Choroid plexus epithelial cell (primary cell): ENCODE results near the gene DCX.

Source experiments
- DNase-seq: peaks from one replicate; pipeline ENCODE4 v3.0.0-alpha.2; 2010; ENCODE audit warnings: low read depth
- H3K4me3 ChIP-seq: 2 replicates; pipeline ENCODE4 v1.5.1; 2011; ENCODE audit warnings: low read depth, mild to moderate bottlenecking, control low read depth, low read length, moderate library complexity
- TF ChIP-seq, protein P1 (sequence below): conservative IDR thresholded peaks from 2 replicates; pipeline ENCODE4 v1.5.1; 2011; ENCODE audit warnings: low read depth, mild to moderate bottlenecking, control low read depth, inconsistent platforms, low read length, moderate library complexity

DCX gene

DNA sequence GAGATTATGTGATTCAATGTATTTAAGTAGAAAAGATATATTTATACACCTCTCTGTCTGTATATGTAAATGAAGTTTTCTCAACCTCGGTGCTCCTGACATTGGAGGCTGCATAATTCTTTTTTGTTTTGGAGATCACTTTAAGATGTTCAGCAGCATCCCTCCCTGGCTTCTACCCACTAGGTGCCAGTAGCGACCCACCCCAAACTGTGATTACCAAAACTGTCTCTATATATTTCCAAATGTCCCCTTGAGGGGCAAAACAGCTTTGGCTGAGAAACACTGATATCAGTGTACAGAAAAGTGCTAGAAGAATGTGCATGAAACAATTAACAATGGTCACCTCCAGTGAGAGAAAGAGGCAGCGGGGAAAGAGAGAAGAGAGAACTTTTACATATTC is 51.2 kb downstream of the DCX start:
- DNase-seq: no peak
- TF ChIP-seq, protein P1, sequence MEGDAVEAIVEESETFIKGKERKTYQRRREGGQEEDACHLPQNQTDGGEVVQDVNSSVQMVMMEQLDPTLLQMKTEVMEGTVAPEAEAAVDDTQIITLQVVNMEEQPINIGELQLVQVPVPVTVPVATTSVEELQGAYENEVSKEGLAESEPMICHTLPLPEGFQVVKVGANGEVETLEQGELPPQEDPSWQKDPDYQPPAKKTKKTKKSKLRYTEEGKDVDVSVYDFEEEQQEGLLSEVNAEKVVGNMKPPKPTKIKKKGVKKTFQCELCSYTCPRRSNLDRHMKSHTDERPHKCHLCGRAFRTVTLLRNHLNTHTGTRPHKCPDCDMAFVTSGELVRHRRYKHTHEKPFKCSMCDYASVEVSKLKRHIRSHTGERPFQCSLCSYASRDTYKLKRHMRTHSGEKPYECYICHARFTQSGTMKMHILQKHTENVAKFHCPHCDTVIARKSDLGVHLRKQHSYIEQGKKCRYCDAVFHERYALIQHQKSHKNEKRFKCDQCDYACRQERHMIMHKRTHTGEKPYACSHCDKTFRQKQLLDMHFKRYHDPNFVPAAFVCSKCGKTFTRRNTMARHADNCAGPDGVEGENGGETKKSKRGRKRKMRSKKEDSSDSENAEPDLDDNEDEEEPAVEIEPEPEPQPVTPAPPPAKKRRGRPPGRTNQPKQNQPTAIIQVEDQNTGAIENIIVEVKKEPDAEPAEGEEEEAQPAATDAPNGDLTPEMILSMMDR: no peak
- no peak overlapping the region for H3K4me3 ChIP-seq

DNA sequence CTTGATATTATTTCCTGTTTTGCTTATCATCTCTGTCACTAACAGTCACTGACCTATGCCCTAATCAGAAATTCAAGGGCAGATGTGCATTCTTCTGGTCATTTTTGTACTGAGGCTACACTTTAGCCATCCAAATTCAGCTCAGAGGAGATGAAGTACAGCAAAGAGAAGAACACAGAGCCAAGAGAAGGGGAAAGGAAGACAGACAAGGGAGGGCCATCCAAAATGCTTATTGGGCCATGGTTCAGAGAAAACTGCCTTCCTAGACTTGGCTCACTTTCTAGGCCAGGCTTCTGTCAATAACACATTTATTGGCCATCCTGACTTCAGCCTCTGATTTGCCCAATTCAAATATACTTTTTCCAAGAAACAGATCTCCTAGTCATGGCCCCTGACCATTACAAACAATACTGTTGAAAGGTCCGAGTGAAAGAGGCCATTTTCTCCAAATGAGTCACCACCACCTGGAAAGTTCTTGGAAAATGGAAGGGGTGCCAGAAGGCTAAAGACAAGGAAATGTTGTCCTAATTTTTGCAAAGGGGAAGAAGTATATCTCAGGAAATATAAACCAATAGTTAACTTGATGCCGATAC is 56.4 kb downstream of the DCX start:
- DNase-seq: no peak
- no peak overlapping the region for H3K4me3 ChIP-seq

DNA sequence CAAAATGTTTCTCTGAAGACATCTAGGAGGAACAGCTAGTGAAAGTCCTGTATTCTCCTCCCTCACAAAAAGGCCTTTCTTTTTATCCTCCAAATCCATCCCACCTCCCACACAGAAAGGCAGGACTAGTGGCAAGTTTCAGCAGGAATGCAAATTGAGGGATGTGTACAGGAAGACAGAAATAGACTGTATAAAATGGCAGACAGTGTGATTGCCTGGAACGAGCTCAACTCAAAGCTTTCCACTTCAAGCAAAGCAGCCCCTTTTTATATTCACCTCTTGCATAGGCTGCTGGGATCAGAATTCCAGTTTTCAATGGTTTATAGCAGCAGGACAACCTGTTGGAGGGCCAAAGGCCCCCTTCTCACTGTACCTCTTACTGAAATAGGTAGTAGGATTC is 57.5 kb downstream of the DCX start:
- TF ChIP-seq, protein P1: no peak
- no peak for DNase-seq

More for the DNA sequence above, 56.4 kb downstream of the DCX start:
- TF ChIP-seq, protein P1: no peak

DNA sequence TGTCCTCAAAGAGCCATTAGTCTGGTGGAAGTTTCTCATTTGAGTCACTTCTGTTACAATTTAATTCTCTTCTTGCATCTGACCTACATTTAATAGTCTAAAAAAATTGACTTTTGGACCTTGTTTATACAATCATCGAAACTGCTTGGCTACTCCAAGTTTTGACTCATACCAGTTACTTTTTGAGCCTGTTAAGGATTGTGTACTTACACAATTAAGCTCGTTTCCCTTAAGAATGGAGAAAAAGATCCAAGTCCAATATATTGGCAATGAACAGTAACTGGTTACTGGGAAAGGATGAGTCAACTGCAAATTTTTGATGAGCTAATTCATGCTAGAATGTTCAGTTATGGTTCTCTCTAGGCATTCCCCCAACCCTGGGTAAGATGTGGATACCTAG is 58.2 kb downstream of the DCX start:
- TF ChIP-seq, protein P1: no peak
- H3K4me3 ChIP-seq: no peak overlapping the region
- DNase-seq: no peak

More for the DNA sequence above, 57.5 kb downstream of the DCX start:
- no peak overlapping the region for H3K4me3 ChIP-seq

DNA sequence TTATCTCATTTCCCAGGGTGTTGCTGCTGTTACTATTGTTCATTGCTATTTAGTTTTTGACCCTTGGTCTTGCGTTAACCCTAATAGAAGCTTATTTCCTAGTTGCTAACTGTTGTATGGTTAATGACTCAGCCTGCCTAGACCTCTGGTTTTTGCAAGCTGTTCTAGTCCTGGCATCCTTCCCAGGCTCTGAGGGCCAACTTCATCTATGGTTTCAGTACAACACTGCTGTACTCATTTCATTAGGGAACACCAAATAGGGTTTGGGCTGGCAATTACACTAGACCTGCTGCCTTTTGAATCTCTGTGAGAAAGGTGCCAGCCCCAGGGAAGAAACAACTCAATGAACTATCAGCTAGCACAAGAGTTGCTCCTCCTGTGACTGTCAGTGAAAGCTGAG is 59.6 kb downstream of the DCX start:
- H3K4me3 ChIP-seq: no peak overlapping the region
- TF ChIP-seq, protein P1: no peak
- DNase-seq: peak; percentile 15

DNA sequence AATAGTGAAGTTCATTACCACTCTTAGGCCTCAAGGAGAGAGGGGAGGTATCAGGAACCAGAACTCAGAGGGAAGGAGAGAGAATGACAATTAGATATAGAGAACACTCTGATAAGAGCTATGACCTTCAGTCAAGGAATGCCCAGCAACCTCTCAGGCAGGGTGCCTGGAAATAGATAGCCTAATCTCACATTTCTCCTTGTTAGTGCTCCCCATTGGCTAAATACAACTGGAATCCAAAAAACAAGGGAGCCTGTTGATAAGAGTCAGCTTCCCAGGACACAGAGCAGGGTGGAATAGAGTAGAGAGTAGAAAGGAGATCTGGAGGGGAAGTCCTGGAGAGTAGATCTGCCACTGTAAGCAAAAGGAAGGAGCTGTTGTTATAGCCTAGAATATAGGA is 62.1 kb downstream of the DCX start:
- TF ChIP-seq, protein P1: no peak
- no peak overlapping the region for H3K4me3 ChIP-seq
- DNase-seq: no peak

DNA sequence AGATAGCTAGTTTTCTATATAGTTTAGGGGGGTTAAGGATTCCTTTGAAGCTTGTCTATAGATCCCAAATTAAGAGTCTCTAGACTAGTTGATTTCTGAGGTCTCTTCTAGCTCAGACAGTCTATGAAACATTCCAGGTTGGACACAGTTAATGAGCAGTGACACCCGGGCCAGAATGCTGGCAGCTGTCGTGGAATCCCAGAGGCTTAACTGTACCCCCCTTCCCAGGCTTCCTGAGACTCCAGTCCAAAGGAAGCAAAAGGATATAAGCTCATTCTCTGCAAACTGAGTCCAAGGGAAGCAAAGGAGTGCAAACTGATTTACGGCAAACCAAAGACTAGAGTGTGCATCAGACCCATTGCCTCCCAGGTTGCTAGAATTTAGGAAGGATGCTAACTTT is 62.9 kb downstream of the DCX start:
- TF ChIP-seq, protein P1: no peak
- DNase-seq: no peak
- H3K4me3 ChIP-seq: no peak overlapping the region
